ENCODE measurements around the gene PLCL1.

PLCL1 gene

GRCh38 chr2:197838036-197838435, 33.6 kb downstream of the PLCL1 start:
- TF ChIP-seq FOXP2 (optimal IDR thresholded peaks at IDR 0.05; ENCODE audit: borderline replicate concordance, extremely low read depth, extremely low read length, insufficient read depth) (no peak), SIN3A (IDR thresholded peaks at IDR 0.05; ENCODE audit: borderline replicate concordance, insufficient read depth, low read length) (no peak), TAF1 (IDR thresholded peaks at IDR 0.05; ENCODE audit: borderline replicate concordance, insufficient read depth, low read length) (no peak), POLR2AphosphoS5 (IDR thresholded peaks at IDR 0.05; ENCODE audit: low read depth, low read length) (no peak)
- TF ChIP-seq, protein P1, sequence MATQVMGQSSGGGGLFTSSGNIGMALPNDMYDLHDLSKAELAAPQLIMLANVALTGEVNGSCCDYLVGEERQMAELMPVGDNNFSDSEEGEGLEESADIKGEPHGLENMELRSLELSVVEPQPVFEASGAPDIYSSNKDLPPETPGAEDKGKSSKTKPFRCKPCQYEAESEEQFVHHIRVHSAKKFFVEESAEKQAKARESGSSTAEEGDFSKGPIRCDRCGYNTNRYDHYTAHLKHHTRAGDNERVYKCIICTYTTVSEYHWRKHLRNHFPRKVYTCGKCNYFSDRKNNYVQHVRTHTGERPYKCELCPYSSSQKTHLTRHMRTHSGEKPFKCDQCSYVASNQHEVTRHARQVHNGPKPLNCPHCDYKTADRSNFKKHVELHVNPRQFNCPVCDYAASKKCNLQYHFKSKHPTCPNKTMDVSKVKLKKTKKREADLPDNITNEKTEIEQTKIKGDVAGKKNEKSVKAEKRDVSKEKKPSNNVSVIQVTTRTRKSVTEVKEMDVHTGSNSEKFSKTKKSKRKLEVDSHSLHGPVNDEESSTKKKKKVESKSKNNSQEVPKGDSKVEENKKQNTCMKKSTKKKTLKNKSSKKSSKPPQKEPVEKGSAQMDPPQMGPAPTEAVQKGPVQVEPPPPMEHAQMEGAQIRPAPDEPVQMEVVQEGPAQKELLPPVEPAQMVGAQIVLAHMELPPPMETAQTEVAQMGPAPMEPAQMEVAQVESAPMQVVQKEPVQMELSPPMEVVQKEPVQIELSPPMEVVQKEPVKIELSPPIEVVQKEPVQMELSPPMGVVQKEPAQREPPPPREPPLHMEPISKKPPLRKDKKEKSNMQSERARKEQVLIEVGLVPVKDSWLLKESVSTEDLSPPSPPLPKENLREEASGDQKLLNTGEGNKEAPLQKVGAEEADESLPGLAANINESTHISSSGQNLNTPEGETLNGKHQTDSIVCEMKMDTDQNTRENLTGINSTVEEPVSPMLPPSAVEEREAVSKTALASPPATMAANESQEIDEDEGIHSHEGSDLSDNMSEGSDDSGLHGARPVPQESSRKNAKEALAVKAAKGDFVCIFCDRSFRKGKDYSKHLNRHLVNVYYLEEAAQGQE (IDR thresholded peaks at IDR 0.05; ENCODE audit: insufficient read depth in 1 of 2, low read depth in 2 of 2, low read length in 2 of 2), result no peak

GRCh38 chr2:197838579-197838978, 34.2 kb downstream of the PLCL1 start:
- no peak for TF ChIP-seq FOXP2 (optimal IDR thresholded peaks at IDR 0.05; ENCODE audit: borderline replicate concordance, extremely low read depth, extremely low read length, insufficient read depth)
- TF ChIP-seq TAF1 (IDR thresholded peaks at IDR 0.05; ENCODE audit: borderline replicate concordance, insufficient read depth, low read length), result no peak
- TF ChIP-seq, protein P1 (IDR thresholded peaks at IDR 0.05; ENCODE audit: insufficient read depth in 1 of 2, low read depth in 2 of 2, low read length in 2 of 2), result no peak
- no peak for TF ChIP-seq SIN3A (IDR thresholded peaks at IDR 0.05; ENCODE audit: borderline replicate concordance, insufficient read depth, low read length)
- TF ChIP-seq POLR2AphosphoS5 (IDR thresholded peaks at IDR 0.05; ENCODE audit: low read depth, low read length), result no peak

DNA sequence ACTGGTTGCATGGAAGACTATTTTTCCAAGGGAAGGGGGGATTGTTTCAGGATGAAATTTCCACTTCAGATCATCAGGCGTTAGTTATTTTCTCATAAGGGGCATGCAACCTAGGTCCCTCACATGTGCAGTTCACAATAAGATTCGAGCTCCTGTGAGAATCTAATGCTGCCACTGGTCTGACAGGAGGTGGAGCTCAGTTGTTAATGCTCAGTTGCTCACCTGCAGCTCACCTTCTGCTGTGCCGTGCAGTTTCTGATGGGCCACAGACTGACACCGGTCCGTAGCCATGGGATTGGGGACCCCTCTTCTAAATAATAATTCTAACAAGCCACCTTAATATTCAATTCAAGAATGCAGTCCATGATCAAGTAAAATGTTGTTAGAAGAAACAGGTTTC, 34.9 kb downstream of the PLCL1 start:
- TF ChIP-seq, protein P1 (IDR thresholded peaks at IDR 0.05; ENCODE audit: insufficient read depth in 1 of 2, low read depth in 2 of 2, low read length in 2 of 2), result no peak
- TF ChIP-seq SIN3A (IDR thresholded peaks at IDR 0.05; ENCODE audit: borderline replicate concordance, insufficient read depth, low read length) (no peak), TAF1 (IDR thresholded peaks at IDR 0.05; ENCODE audit: borderline replicate concordance, insufficient read depth, low read length) (no peak)

DNA sequence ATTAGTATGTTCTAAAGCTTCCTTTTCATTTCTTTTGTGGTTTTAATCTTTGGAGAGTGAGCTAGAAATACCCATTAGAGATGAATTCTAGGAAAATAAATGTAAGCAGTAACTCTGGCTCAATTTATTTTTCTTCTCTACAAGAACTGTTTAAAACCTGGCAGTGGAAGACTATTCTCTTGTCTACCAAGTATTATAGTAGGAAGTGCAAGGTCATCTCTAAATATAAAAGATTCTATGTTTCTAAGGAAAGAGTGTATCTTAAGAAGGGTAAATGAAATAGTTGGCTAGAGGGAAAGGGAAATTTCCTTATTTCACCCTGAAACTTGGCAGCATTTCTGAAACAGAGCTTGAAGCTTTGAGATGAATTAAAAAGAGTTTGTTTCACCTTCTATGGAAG, 35.5 kb downstream of the PLCL1 start:
- TF ChIP-seq, protein P1 (IDR thresholded peaks at IDR 0.05; ENCODE audit: insufficient read depth in 1 of 2, low read depth in 2 of 2, low read length in 2 of 2), result no peak
- no peak for TF ChIP-seq SIN3A (IDR thresholded peaks at IDR 0.05; ENCODE audit: borderline replicate concordance, insufficient read depth, low read length)
- TF ChIP-seq TAF1 (IDR thresholded peaks at IDR 0.05; ENCODE audit: borderline replicate concordance, insufficient read depth, low read length), result no peak
- no peak for TF ChIP-seq FOXP2 (optimal IDR thresholded peaks at IDR 0.05; ENCODE audit: borderline replicate concordance, extremely low read depth, extremely low read length, insufficient read depth)
- no peak for TF ChIP-seq POLR2AphosphoS5 (IDR thresholded peaks at IDR 0.05; ENCODE audit: low read depth, low read length)

GRCh38 chr2:197846128-197846527, 41.7 kb downstream of the PLCL1 start:
- TF ChIP-seq TAF1 (IDR thresholded peaks at IDR 0.05; ENCODE audit: borderline replicate concordance, insufficient read depth, low read length) (no peak), POLR2AphosphoS5 (IDR thresholded peaks at IDR 0.05; ENCODE audit: low read depth, low read length) (no peak), FOXP2 (optimal IDR thresholded peaks at IDR 0.05; ENCODE audit: borderline replicate concordance, extremely low read depth, extremely low read length, insufficient read depth) (no peak), SIN3A (IDR thresholded peaks at IDR 0.05; ENCODE audit: borderline replicate concordance, insufficient read depth, low read length) (no peak)
- TF ChIP-seq, protein P1 (IDR thresholded peaks at IDR 0.05; ENCODE audit: insufficient read depth in 1 of 2, low read depth in 2 of 2, low read length in 2 of 2), result no peak

All from PFSK-1 (cell line).